Nephron progenitor cell (in vitro differentiated cells): ENCODE measurements around the gene SMIM13.
"Not testable (repeated sequence)": the region's sequence is repeated elsewhere in the genome, so short reads cannot be mapped to it uniquely, and the experiment has no call there.

ENCODE experiments used
- DNase-seq: peaks from one replicate; pipeline ENCODE4 v3.0.0; 2021
- H3K27ac Mint-ChIP-seq: 2 replicates; pipeline ENCODE4 v1.8.0; 2021; ENCODE audit warnings: mild to moderate bottlenecking, moderate library complexity, mixed read lengths
- H3K27me3 Mint-ChIP-seq: 2 replicates; pipeline ENCODE4 v1.8.0; 2021; ENCODE audit warnings: mild to moderate bottlenecking, low read depth, mixed read lengths; ENCODE audit not compliant: poor library complexity
- H3K36me3 Mint-ChIP-seq: 2 replicates; pipeline ENCODE4 v1.8.0; 2021; ENCODE audit warnings: low read depth, mixed read lengths
- H3K4me1 Mint-ChIP-seq: 2 replicates; pipeline ENCODE4 v1.8.0; 2021; ENCODE audit warnings: mixed read lengths
- H3K4me3 Mint-ChIP-seq: 2 replicates; pipeline ENCODE4 v1.8.0; 2021; ENCODE audit warnings: mild to moderate bottlenecking, moderate library complexity, mixed read lengths
- H3K9me3 Mint-ChIP-seq: 2 replicates; pipeline ENCODE4 v1.8.0; 2021; ENCODE audit warnings: mild to moderate bottlenecking, moderate library complexity, mixed read lengths
- CTCF ChIP-seq: fragments of 200-600 bp; sonication (generic); IDR thresholded peaks from 2 replicates; pipeline ENCODE4 v1.5.0; 2021; ENCODE audit warnings: antibody characterized with exemption

The SMIM13 gene

GRCh38 chr6:11103065-11103464 is 9.4 kb downstream of the SMIM13 start:
- no peak for TF ChIP-seq CTCF
- H3K4me3 Mint-ChIP-seq, result no peak overlapping the region
- peaks cover 89% of the 10 kb centered on the region for H3K36me3 Mint-ChIP-seq
- no peaks in the 10 kb centered on the region for H3K4me1 Mint-ChIP-seq
- H3K9me3 Mint-ChIP-seq, result peaks cover 59% of the 10 kb centered on the region
- DNase-seq, result no peak
- peaks cover 2% of the 10 kb centered on the region for H3K27me3 Mint-ChIP-seq
- H3K27ac Mint-ChIP-seq, result no peak overlapping the region

GRCh38 chr6:11108726-11109125 is 15.1 kb downstream of the SMIM13 start:
- peaks cover 28% of the 10 kb centered on the region for H3K4me1 Mint-ChIP-seq
- TF ChIP-seq CTCF, result no peak
- H3K36me3 Mint-ChIP-seq, result peaks cover 49% of the 10 kb centered on the region
- no peak overlapping the region for H3K27ac Mint-ChIP-seq
- no peak overlapping the region for H3K4me3 Mint-ChIP-seq
- H3K9me3 Mint-ChIP-seq, result peaks cover 19% of the 10 kb centered on the region
- H3K27me3 Mint-ChIP-seq, result no peaks in the 10 kb centered on the region
- no peak for DNase-seq

GRCh38 chr6:11110921-11111768 is 17.5 kb downstream of the SMIM13 start, which contains the start of gene ERVFRD-1:
ERVFRD-1 (minus strand) TSS chr6:11111725; CDS start chr6:11105310, 6,415 bp downstream.
- H3K4me1 Mint-ChIP-seq, result peaks cover 28% of the 10 kb centered on the region
- H3K4me3 Mint-ChIP-seq, result no peak within 1 kb of the TSS
- no peak for TF ChIP-seq CTCF
- H3K36me3 Mint-ChIP-seq, result peaks cover 30% of the 10 kb centered on the region
- H3K9me3 Mint-ChIP-seq, result peaks cover 4% of the 10 kb centered on the region
- DNase-seq, result no peak
- peak within 1 kb of the TSS; percentile 50 for H3K27ac Mint-ChIP-seq
- H3K27me3 Mint-ChIP-seq, result no peaks in the 10 kb centered on the region

- no peak overlapping the region for H3K4me3 Mint-ChIP-seq
These were observed 18.3 kb downstream of the SMIM13 start for GRCh38 chr6:11111769-11112437.

GRCh38 chr6:11113038-11113437 is 19.4 kb downstream of the SMIM13 start:
- no peak overlapping the region for H3K4me3 Mint-ChIP-seq
- peaks cover 12% of the 10 kb centered on the region for H3K36me3 Mint-ChIP-seq
- H3K27me3 Mint-ChIP-seq, result no peaks in the 10 kb centered on the region
- peaks cover 4% of the 10 kb centered on the region for H3K9me3 Mint-ChIP-seq
- no peak for DNase-seq
- no peak for TF ChIP-seq CTCF
- H3K4me1 Mint-ChIP-seq, result peaks cover 28% of the 10 kb centered on the region
- H3K27ac Mint-ChIP-seq, result no peak overlapping the region

More at GRCh38 chr6:11111769-11112437, 18.3 kb downstream of the SMIM13 start:
- Mint-ChIP-seq H3K27me3 (no peaks in the 10 kb centered on the region), H3K36me3 (peaks cover 23% of the 10 kb centered on the region), H3K9me3 (peaks cover 4% of the 10 kb centered on the region), H3K4me1 (peaks cover 28% of the 10 kb centered on the region), H3K27ac (no peak overlapping the region)
- TF ChIP-seq CTCF, result no peak
- no peak for DNase-seq

GRCh38 chr6:11115808-11116536 is 22.3 kb downstream of the SMIM13 start:
- H3K27me3 Mint-ChIP-seq, H3K27ac Mint-ChIP-seq, H3K4me3 Mint-ChIP-seq, H3K9me3 Mint-ChIP-seq, DNase-seq: not testable (repeated sequence)
- Mint-ChIP-seq H3K36me3 (peaks cover 11% of the 10 kb centered on the region), H3K4me1 (peaks cover 10% of the 10 kb centered on the region)
